Sigmoid colon (tissue), 7 donors: ENCODE measurements around the gene B4GALNT1. TPM values are rescaled to one million over a fixed set of nuclear protein-coding genes. Genes with fewer than 3 reads are reported as not detected.
A peak's percentile ranks its signal among the peaks of the same experiment; 100 is the strongest.
"Not testable (repeated sequence)": the region's sequence is repeated elsewhere in the genome, so short reads cannot be mapped to it uniquely, and the experiment has no call there.

Experiments
- DNase-seq: peaks from one replicate; pipeline ENCODE4 v3.0.0-alpha.2; 2019
- H3K27ac ChIP-seq, 4 donors: fragments of 200-600 bp; sonication (generic); one replicate each; pipeline ENCODE4 v1.5.1; 2016 to 2019; ENCODE audit warnings: mild to moderate bottlenecking in 1 of 4
- H3K27me3 ChIP-seq, 3 donors: fragments of 200-600 bp; sonication (generic); one replicate each; pipeline ENCODE4 v1.5.1; 2019; ENCODE audit warnings: mild to moderate bottlenecking in 1 of 3
- H3K36me3 ChIP-seq, 4 donors: fragments of 200-600 bp; sonication (generic); one replicate each; pipeline ENCODE4 v1.5.1; 2016 to 2019
- H3K4me1 ChIP-seq, 4 donors: fragments of 200-600 bp; sonication (generic); one replicate each; pipeline ENCODE4 v1.5.1; 2017 to 2019
- H3K4me3 ChIP-seq, 4 donors: fragments of 200-600 bp; sonication (generic); one replicate each; pipeline ENCODE4 v1.5.1; 2017 to 2019; ENCODE audit warnings: mild to moderate bottlenecking in 2 of 4, moderate library complexity in 1 of 4
- H3K9me3 ChIP-seq, 4 donors: fragments of 200-600 bp in 3 of 4; sonication (generic) in 3 of 4; one replicate each; pipeline versions ENCODE4 v1.5.1 to v1.6.1; 2013 to 2019
- EP300 ChIP-seq, 4 donors: sonication (generic); formaldehyde crosslinking; IDR thresholded peaks; one replicate each; pipeline ENCODE4 v1.6.1; 2017; ENCODE audit warnings: antibody characterized with exemption in 4 of 4
- POLR2A ChIP-seq, 2 donors: fragments of 450-650 bp; IDR thresholded peaks; one replicate each; pipeline ENCODE4 v1.6.1; 2016; ENCODE audit warnings: antibody characterized with exemption in 2 of 2, mild to moderate bottlenecking in 2 of 2, moderate library complexity in 2 of 2
- POLR2AphosphoS5 ChIP-seq, 4 donors: sonication (generic); formaldehyde crosslinking; IDR thresholded peaks; one replicate each; pipeline ENCODE4 v1.6.1; 2017; ENCODE audit warnings: antibody characterized with exemption in 4 of 4
- WGBS, 2 donors: extraction: QIAGEN DNeasy Blood & Tissue Kit; methylation state at CpG; one replicate each; pipeline ENCODE4 v1.1.7; 2013; 5-methylcytosine and 5-hydroxymethylcytosine counted together
- intact Hi-C: fragments of 100-400 bp; cut with DNase I; formaldehyde crosslinking; loops from one replicate; pipeline ENCODE4 v1.15.1; 2023
- polyA plus RNA-seq, 3 donors: library from polyadenylated mRNA; stranded (reverse); fragments of 200-250 nt; gene quantifications; one replicate each; pipeline ENCODE4 v1.2.3, GENCODE V29; 2013
- total RNA-seq, 4 donors: library from RNA; depleted of rRNA; stranded (reverse); fragments of >200 nt; gene quantifications; one replicate each; pipeline ENCODE4 v1.1.0, GENCODE V29; 2016
- TF ChIP-seq, protein P1 (sequence below), 4 experiments: fragments of 450-650 bp in 3 of 4; fragments of 200-600 bp in 1 of 4; IDR thresholded peaks; one replicate each; pipeline ENCODE4 v1.5.1; 2016 to 2019; ENCODE audit warnings: antibody characterized with exemption in 4 of 4, mild to moderate bottlenecking in 3 of 4, moderate library complexity in 2 of 4
- donor health status: healthy with polysubstance abuse.
- donor health status: Bipolar disorder and iron deficiency.
- donor health status: healthy.

The B4GALNT1 gene
- total RNA-seq (1 to 10 TPM in 3 of 4 donors, under 1 TPM in 1; 0.99 to 4.4 (median 3.3) TPM), polyA plus RNA-seq (1 to 10 TPM in 1 of 3 donors, not detected in 2; 2.7 TPM)

DNA sequence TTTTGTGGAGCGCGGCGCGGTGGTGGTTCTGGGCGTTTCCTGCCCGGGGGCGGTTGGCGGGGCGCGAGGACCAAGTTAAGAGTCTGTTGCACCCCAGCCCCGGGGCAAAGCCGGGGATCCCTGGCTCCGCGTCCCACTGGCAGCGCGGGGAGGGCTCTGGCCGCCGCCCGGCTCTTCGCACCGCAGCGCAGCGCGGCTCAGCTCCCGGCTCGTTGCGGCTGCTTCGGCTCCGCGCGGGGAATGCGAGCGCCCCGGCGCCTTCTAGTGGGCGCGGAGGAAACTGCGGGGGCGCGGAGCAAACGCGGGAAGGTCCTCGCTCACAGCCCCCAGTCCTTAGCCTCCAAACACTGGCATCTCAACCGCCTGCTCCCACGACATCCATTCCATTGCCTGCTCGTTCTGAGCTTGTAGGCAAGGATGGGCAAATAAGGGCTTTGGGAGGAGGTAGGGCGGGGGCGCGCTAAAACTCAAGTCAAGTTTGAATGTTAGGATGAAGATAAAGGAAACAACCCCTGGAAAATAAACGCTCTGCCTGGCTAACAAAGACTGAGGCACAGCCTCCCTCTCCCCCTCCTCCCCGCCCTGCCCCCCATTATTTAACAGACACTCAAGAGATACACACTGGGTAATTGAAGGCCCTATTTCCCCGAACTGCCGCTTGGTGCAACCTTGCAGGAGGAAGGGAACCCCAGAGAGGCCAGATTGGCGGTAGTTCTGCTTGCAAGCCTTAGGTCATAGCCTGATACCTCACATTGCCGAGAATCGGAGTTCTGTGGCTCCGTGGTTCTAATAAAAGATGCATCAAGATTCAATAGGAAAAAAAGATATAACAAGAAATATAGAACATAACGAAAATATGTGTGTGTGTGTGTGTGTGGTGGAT lies at the start of gene B4GALNT1:
B4GALNT1 (minus strand) TSS at position 244 of the 883 bp plus-strand sequence. CDS start 1,069 bp downstream, outside the sequence.
- Histone ChIP-seq H3K27me3 (peaks cover 10 to 63% (median 22%) of the 10 kb centered on the region in 3 donors), H3K36me3 (no peaks in the 10 kb centered on the region), H3K4me1 (peaks cover 0 to 20% (median 17%) of the 10 kb centered on the region in 4 donors), H3K4me3 (peak within 1 kb of the TSS; percentile 25 to 60 (median 50)), H3K27ac (peak within 1 kb of the TSS; percentile 12 to 48 (median 30)), H3K9me3 (no peaks in the 10 kb centered on the region)
- intact Hi-C loops = no loop called here
- TF ChIP-seq EP300 (IDR thresholded peaks at IDR 0.05) (no peak), POLR2A (IDR thresholded peaks at IDR 0.05) (no peak), POLR2AphosphoS5 (IDR thresholded peaks at IDR 0.05) (peak in 2 of 4 donors; percentile 46 to 60)
- TF ChIP-seq, protein P1, sequence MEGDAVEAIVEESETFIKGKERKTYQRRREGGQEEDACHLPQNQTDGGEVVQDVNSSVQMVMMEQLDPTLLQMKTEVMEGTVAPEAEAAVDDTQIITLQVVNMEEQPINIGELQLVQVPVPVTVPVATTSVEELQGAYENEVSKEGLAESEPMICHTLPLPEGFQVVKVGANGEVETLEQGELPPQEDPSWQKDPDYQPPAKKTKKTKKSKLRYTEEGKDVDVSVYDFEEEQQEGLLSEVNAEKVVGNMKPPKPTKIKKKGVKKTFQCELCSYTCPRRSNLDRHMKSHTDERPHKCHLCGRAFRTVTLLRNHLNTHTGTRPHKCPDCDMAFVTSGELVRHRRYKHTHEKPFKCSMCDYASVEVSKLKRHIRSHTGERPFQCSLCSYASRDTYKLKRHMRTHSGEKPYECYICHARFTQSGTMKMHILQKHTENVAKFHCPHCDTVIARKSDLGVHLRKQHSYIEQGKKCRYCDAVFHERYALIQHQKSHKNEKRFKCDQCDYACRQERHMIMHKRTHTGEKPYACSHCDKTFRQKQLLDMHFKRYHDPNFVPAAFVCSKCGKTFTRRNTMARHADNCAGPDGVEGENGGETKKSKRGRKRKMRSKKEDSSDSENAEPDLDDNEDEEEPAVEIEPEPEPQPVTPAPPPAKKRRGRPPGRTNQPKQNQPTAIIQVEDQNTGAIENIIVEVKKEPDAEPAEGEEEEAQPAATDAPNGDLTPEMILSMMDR (IDR thresholded peaks at IDR 0.05) = peak; percentile 80 to 95 (median 86)
- peak; percentile 75 for DNase-seq
- WGBS, 2 donors = 2% methylated on average over 58 of the region's 58 CpGs

DNA sequence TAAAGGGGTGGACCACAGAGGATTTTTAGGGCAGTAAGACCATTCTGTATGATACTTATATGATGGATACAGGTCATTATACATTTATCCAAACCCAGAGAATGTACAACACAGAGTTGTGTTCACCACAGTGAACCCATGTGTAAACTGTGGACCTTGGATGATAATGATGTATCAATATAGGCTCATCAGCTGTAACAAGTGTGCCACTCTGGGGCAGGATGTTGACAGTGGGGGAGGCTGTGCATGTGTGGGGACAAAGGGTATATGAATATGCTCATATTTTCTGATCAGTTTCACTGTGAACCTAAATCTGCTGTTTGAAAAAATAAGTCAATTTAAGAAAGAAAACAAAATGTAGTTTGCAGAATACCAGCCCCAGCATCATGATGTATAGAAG lies 46.7 kb upstream of the B4GALNT1 start:
- DNase-seq = no peak
- no peak for TF ChIP-seq POLR2A (IDR thresholded peaks at IDR 0.05)
- no peak for TF ChIP-seq POLR2AphosphoS5 (IDR thresholded peaks at IDR 0.05)
- TF ChIP-seq EP300 (IDR thresholded peaks at IDR 0.05) = no peak
- TF ChIP-seq, protein P1 (IDR thresholded peaks at IDR 0.05) = no peak
- no peaks in the 10 kb centered on the region for H3K4me1 ChIP-seq
- no peaks in the 10 kb centered on the region for H3K9me3 ChIP-seq
- no peaks in the 10 kb centered on the region for H3K36me3 ChIP-seq
- no peak overlapping the region for H3K4me3 ChIP-seq
- H3K27me3 ChIP-seq = no peaks in the 10 kb centered on the region
- H3K27ac ChIP-seq = no peak overlapping the region
- intact Hi-C loops = no loop called here

DNA sequence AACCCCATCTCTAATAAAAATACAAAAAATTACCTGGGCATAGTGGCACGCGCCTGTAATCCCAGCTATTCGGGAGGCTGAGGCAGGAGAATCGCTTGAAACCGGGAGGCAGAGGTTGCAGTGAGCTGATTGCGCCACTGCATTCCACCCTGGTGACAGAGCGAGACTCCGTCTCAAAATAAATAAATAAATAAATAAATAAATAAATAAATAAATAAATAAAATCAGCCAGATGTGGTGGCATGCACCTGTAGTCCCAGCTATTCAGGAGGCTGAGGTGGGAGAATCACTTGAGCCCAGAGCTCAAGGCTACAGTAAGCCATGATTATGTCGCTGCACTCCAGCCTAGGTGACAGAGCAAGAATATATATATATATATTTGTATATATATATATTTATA lies 44.9 kb upstream of the B4GALNT1 start:
- WGBS, 2 donors = 93 to 95% methylated on average over 9 of the region's 9 CpGs

DNA sequence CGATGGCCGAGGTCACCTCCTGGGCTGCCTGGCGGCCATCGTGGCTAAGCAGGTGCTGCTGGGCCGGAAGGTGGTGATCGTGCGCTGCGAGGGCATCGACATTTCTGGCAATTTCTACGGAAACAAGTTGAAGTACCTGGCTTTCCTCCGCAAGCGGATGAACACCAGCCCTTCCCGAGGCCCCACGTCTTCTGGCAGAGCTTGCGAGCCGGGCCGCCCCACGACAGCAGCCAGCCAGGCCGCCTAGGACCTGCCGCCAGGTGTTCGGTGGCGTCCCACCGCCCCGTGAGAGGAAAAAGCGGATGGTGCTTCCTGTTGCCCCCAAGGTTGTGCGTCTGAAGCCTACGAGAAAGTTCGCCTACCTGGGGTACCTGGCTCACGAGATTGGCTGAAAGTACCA lies 41.7 kb upstream of the B4GALNT1 start:
- WGBS, 2 donors = 93% methylated on average over 29 of the region's 29 CpGs
- H3K27me3 ChIP-seq = no peaks in the 10 kb centered on the region
- TF ChIP-seq EP300 (IDR thresholded peaks at IDR 0.05) (no peak), POLR2A (IDR thresholded peaks at IDR 0.05) (no peak), POLR2AphosphoS5 (IDR thresholded peaks at IDR 0.05) (no peak)
- TF ChIP-seq, protein P1 (IDR thresholded peaks at IDR 0.05) = no peak
- H3K4me3 ChIP-seq = no peak overlapping the region
- H3K36me3 ChIP-seq = no peaks in the 10 kb centered on the region
- no peak for DNase-seq
- no peak overlapping the region for H3K27ac ChIP-seq
- no peaks in the 10 kb centered on the region for H3K4me1 ChIP-seq
- no peaks in the 10 kb centered on the region for H3K9me3 ChIP-seq
- intact Hi-C loops = no loop called here

More for the DNA sequence above, 44.9 kb upstream of the B4GALNT1 start:
- H3K36me3 ChIP-seq, H3K27me3 ChIP-seq, H3K9me3 ChIP-seq, H3K4me3 ChIP-seq, H3K27ac ChIP-seq, intact Hi-C loops, H3K4me1 ChIP-seq, DNase-seq: not testable (repeated sequence)

DNA sequence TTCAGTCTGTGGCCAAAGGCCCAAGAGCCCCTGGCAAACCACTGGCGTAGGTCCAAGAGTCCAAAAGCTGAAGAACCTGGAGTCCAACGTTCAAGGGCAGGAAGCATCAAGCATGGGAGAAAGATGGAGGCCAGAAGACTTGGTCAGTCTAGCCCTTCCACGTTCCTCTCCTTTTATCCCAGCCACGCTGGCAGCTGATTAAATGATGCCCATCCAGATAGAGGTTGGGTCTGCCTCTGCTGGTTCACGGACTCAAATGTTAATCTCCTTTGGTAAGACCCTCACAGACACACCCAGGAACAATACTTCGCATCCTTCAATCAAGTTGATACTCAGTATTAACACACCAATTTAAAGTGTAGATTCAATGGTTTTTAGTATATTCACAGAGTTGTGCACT lies 39.8 kb upstream of the B4GALNT1 start:
- TF ChIP-seq, protein P1 (IDR thresholded peaks at IDR 0.05) = no peak
- TF ChIP-seq POLR2A (IDR thresholded peaks at IDR 0.05) (no peak), POLR2AphosphoS5 (IDR thresholded peaks at IDR 0.05) (no peak), EP300 (IDR thresholded peaks at IDR 0.05) (no peak)
- Histone ChIP-seq H3K27ac (no peak overlapping the region), H3K36me3 (no peaks in the 10 kb centered on the region), H3K4me3 (no peak overlapping the region), H3K4me1 (no peaks in the 10 kb centered on the region), H3K9me3 (no peaks in the 10 kb centered on the region), H3K27me3 (no peaks in the 10 kb centered on the region)
- intact Hi-C loops = no loop called here
- no peak for DNase-seq
- 88% methylated on average over 6 of the region's 6 CpGs for WGBS, 2 donors

DNA sequence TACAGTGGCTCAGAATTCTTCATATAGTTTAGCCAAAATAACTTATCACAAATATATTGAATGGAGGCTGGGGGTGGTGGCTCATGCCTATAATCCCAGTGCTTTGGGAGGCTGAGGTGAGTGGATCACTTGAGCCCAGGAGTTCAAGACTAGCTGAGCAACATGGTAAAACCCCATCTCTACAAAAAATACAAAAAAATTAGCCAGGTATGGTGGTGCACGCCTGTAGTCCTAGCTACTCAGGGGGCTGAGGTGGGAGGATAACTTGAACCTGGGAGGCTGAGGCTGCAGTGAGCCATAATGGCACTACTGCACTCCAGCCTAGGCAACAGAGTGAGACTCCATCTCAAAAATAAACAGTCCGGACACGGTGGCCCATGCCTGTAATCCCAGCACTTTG lies 38.8 kb upstream of the B4GALNT1 start:
- H3K9me3 ChIP-seq, H3K27ac ChIP-seq, H3K4me3 ChIP-seq, intact Hi-C loops, H3K4me1 ChIP-seq, H3K27me3 ChIP-seq, DNase-seq, H3K36me3 ChIP-seq: not testable (repeated sequence)
- 90 to 95% methylated on average over 3 of the region's 3 CpGs for WGBS, 2 donors

DNA sequence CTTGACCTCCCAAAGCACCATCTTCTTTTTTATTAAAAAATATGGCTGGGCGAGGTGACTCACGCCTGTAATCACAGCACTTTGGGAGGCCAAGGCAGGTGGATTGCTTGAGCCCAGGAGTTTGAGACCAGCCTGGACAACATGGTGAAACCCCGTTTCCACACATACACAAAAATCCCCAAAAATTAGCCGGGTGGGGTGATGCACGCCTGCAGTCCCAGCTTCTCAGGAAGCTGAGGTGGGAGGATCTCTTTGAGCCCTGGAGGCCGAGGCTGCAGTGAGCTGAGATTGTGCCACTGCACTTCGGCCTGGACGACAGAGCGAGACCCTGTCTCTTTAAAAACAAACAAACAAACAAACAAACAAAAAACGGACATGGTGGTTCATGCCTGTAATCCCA lies 36.7 kb upstream of the B4GALNT1 start:
- H3K9me3 ChIP-seq, H3K4me3 ChIP-seq, H3K27ac ChIP-seq, H3K36me3 ChIP-seq, DNase-seq, H3K4me1 ChIP-seq, H3K27me3 ChIP-seq, intact Hi-C loops: not testable (repeated sequence)
- WGBS, 2 donors = 80 to 92% methylated on average over 10 of the region's 10 CpGs
